Dedifferentiated amniotic fluid mesenchymal stem cell (primary cell): ENCODE data around the gene ARHGAP40.

Source experiments
- DNase-seq: peaks from one replicate; pipeline ENCODE4 v3.0.0-alpha.2; 2016; ENCODE audit errors: extremely low spot score

The ARHGAP40 gene

DNA sequence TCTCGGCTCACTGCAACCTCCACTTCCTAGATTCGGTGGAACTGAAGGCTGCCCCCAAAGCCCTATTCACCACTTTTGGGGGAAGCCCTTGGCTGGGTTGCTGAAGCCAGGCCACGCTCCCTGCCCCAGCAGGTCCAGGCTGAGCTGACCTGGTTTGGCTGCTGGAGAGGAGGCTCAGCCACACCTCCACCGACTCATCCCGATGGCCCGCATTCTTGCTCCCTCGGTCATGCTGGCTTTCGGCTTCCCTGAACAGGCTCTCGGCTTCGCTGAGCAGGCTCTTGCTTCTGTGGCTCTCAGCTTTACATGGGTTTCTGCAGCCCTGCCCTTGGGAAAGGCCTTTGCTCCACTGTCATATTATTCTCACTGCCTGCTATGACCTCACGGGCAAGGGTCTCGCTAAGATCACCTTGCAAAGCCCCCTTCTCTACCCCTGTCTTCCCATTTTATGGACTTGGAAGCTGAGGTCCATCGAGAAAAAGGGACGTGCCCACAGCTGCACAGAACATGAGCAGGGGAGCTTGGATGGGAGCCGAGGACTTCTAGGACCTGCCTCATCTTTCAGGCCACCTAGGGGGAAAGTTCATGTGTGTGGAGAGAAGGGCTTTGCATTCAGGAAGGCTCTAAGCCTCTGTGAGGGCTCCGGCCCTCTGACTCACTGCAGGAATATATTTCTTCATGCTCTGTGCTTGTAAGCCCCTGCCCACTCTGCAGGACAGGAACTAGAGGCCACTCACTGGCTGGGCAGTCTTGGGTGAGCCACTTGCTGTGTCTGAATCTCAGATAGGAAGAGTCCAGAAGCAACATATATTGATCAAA is 15.6 kb downstream of the ARHGAP40 start:
- no peak for DNase-seq

DNA sequence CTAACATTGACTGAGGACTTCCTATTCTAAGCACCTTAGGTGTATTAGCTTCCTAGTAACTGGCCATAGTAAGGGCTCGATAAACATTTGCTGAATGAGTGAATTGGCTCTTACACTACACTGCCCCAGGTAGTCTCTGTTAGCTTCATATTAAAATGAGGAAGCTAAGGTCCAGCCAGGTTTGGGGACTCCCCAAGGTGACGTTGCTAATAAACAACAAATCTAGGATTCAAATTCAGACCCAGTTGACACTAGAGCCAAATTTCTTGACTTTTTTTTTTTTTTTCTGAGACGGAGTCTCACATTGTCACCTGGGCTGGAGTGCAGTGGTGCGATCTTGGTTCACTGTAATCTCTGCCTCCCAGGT is 16.2 kb downstream of the ARHGAP40 start:
- DNase-seq, result no peak

DNA sequence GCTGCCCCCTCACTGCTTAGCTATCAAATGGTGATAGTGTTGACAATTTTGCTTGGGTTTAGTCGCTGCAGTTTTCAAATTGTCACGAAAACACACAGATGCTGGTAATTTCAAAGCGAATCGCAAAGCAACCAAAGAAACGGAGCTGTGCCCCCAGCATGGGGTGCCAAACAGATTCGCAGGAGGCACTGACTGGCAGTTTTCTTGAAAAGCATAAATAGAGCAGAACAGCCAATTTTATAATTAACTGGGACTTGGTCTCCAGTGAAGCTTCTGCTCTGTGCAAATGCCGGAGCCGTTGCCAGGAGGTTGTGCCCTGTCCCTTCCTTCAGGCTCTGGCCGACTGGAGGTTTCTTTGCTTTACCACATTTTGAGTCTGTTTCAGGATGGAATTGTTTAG is 18.8 kb downstream of the ARHGAP40 start:
- no peak for DNase-seq

DNA sequence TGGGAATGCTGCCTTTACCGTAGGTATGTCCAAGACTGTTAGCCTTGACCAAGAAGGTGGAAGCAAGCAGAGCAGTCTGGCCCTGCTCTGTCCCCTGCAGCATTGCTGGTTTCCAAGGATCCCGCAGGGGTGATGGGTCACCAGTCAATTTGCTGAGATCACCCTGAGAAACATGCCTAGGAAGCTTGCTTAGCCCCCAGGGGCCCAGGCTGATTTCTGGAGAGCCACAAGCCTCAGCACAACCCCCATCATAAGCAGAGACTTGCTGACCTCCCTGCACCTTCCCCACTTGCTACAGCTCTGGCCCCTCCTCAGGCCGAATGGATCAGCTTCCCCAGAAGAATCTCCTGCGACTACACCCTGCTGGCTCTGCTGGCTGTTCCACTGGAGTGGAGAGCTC is 21.5 kb downstream of the ARHGAP40 start:
- no peak for DNase-seq

DNA sequence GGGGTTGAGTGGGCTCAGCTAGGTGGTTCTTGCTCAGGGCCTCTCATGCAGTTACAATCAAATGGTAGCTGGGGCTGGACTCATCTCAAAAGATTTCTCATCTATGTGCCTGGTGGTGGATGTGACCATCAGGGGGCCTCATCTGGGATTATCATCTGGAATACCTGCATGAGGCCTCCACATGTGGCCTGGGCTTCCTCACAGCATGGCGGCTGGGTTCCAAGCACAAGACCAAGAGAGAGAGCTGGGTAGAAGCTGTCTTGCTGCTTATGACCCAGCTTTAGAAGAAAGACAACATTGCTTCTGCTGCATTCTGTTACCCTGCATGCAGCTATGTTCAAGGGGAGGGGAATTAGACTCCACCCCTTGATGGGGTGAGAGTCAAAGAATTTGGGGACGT is 22.5 kb downstream of the ARHGAP40 start:
- DNase-seq, result no peak

DNA sequence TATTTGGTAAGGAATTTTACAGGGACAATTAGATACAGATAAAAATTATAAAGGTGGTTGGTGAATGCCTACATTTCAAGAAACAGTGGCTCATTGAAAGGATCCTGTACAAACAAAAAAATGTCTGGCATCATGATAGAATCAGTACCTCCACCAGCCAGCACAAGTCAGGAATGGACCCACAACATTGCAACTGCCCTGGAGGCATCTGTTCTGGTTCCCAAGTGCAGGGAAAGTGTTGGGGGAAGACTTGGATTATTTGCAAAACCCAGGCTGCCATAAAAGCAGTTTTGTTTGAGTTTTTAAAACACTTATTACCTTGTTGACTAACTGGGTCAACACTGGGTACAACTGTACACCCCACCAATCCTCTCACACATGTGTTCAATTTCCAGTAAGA is 24.3 kb downstream of the ARHGAP40 start:
- no peak for DNase-seq

DNA sequence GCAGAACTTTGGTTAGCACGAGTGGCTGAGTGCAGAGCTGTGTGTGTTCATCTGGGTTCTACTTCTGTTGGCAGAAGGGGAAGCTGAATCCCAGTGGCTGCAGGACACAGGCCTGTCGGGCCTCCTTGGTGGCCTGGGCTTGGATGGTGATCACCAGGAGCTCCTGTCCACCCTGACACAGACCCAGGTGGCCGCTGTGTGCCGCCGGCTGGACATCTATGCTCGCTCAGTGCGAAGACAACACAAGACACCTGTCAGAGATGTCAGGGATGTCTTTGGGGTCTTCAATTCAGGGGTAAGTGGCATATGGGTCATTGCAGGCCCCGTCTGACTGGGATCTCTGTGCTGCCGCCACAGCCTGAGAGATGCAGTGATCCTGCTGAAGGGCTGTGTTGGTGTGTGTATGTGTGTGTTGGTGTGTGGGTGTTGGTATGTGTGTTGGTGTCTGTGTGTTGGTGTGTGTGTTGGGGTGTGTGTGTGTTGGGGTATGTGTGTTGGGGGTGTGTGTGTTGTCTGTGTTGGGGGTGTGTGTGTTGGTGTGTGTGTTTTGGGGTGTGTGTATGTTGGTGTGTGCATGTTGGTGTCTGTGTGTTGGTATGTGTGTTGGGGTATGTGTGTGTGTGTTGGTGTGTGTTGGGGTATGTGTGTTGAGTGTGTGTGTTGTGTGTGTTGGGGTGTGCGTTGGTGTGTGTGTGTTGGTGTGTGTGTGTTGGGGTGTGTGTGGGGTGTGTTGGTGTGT is 25.5 kb downstream of the ARHGAP40 start:
- no peak for DNase-seq

DNA sequence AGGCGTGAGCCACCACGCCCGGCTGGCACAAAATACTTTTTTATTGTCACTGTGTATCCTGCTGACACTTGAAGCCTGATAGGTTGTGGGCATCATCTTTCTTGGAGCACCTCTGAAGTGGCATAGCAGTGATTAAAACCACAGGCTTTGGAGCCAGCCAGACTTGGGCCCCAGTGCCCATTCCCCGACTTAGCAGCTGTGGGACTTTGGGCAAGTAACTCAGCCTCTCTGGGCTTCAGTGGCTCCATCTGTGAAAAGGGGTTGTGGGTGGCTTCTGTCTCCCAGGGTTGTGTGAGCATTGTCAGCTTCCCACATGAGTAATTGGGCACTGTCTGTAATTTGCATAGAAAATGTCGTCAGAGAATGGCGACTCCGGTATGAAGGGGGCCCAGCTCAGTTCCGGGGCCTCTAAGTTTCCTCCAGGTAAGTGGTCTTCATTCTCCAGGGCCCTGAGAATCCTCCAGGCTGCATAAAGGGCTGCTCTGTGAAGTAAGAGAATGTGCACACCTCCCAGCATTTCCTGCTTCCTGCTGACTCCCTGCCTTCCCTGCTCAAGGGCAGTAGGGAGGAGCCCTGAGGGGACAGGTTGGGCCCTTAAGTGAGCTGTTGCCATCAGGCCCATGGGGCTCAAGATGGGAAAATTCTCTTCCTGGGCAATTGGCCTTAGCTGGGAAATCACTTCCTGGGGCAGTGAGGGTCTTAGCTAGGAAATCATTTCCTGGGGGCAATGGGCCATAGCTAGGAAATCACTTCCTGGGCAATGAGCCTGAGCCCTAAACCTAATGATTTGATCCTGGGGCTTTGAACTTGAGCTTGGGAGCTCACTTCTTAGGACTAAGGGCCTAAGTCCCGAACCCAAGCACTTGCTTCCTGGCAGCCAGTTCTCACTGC is 27.2 kb downstream of the ARHGAP40 start:
- no peak for DNase-seq

DNA sequence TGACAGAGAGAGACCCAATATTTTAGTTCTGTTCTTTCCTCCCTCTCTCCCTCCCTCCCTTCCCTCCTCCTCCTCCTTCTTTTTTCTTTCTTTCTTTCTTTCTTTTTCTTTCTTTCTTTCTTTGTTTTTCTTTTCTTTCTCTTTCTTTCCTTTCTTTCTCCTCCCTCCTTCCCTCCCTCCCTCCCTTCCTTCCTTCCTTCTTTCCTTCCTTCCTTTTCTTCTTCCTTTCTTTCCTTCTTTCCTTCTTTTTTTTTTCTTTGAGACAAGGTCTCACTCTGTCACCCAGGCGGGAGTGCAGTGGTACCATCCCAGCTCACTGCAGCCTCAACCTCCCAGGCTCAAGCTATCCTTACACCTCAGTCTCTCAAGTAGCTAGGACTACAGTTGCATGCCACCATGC is 28.4 kb downstream of the ARHGAP40 start:
- no peak for DNase-seq

DNA sequence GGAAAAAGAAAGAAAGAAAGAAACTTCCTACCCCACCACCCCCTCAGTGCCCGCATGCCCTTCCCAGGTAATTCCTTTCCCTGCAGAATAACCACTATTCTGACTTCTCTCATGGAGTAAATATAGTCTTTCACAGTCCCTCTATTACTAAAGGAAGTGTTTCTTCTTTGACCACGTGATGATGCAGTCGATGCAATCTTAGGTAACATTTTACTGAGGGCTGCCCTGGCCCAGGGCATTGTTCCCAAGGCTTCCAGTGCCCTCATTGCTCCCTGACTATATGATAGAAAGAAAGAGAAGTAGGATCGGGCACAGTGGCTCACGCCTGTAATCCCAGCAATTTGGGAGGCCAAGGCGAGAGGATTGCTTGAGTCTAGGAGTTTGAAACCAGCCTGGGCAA is 29.1 kb downstream of the ARHGAP40 start:
- DNase-seq, result no peak

DNA sequence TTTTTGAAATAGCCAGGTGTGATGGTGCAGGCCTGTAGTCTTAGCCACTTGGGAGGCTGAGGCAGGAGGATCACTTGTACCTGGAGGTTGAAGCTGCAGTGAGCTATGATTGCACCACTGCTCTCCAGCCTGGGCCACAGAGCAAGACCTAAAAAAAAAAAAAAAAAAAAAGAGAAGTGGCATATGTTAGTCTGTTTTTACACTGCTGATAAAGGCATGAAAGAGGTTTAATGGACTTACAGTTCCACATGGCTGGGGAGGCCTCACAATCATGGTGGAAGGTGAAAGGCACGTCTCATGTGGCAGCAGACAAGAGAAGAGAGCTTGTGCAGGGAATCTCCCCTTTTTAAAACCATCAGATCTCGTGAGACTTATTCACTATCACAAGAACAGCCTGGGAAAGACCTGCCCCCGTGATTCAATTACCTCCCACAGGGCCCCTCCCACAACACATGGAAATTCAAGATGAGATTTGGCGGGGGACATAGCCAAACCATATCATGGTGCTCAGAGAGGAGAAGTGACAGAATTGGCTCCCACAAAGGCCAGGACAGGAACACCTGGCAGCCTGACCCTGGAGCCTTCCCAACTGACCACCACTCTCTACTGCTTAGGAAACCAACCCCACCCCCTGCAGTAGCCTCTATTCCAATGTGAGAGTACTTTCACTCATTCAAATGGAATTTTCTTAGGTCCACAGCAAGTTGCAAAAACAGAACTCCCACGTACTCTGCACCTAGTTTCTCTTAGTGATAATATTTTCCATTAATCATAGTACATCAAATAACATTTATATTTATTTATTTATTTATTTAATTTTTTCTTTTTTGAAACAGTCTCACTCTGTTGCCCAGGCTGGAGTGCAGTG is 29.8 kb downstream of the ARHGAP40 start:
- DNase-seq, result no peak

DNA sequence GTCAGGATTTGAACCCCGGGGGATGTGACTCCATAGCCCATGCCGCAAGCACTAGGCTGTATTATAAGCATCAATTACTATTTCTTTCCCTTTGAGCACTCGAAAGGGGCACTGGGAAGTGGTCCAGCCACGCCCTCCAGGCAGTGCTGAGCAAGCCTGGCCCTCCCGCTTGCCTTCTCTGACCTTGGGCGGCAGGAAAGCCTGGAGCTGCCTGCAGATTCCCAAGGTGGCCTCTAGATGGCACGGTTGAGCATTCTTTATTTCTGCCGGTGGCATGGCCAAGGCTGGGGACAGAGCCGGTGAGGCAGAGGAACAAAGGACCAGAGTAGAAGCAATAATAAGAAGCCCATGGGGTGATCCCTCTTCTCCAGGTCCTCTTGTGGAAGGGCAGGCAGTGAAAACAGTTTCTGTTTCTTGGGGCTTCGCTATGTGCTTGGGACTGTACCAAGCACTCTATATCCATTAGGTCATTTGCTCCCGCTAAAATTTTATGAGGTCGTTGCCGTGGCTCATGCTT is 32.0 kb downstream of the ARHGAP40 start:
- DNase-seq, result no peak

DNA sequence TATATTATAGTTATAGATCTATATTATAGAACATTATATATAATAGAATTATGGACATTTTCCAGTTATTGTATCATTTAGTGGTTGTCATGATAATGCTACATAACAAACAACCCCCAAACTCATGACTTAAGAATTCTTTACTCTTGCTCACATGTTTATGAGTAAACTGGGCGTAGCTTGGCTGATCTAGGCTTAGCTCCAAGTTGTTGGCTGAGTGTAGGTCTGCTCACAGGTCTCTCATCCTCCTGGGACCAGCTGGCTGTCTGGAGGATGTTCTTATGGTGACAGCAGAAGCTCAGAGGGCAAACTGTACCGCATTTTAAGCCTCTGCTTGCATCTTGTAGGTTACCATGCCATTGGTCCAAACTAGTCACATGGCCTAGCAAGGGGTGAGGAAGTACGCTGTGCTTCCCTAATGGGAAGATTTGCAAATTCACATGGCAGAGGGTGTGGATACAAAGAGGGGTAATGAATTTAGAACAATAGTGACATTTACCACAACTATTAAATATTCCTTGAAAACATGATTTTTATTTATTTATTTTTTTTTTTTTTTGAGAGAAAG is 34.2 kb downstream of the ARHGAP40 start:
- no peak for DNase-seq

DNA sequence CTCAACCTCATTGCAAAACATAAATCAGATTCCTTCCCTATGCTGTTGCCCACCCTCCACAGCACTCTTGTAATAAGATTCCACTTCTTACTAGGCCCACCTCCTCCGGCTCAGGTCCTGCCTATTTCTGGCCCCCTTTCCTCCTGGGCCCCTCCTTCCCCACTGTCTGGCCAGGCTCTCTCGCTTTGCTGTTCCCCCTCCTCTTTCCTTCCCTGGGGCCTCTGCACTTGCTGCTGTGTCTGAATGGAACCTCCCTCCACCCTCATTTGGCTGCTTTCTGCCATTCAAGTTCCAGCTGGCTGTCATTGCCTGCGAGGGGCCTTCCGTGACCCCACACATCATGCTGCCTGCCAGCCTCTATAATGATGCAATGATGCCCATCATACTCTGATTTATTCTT is 38.9 kb downstream of the ARHGAP40 start:
- no peak for DNase-seq

DNA sequence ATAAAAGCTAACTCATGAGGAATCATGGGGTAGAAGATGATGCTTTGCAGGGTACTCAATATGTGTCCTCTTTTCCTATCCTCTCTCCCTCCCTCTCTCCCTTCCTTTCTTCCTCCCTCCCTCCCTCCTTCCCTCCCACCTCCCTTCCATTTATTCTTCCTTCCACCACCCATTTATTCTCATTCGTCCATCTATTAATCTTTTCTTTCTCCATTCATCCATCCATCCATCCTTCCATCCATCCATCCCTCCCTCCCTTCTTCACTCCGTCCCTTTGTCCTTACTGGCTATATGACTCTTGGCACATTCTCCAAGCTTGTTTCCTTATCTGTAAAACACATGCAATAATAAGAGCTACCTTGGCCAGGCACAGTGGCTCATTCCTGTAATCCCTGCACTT is 40.9 kb downstream of the ARHGAP40 start:
- no peak for DNase-seq

DNA sequence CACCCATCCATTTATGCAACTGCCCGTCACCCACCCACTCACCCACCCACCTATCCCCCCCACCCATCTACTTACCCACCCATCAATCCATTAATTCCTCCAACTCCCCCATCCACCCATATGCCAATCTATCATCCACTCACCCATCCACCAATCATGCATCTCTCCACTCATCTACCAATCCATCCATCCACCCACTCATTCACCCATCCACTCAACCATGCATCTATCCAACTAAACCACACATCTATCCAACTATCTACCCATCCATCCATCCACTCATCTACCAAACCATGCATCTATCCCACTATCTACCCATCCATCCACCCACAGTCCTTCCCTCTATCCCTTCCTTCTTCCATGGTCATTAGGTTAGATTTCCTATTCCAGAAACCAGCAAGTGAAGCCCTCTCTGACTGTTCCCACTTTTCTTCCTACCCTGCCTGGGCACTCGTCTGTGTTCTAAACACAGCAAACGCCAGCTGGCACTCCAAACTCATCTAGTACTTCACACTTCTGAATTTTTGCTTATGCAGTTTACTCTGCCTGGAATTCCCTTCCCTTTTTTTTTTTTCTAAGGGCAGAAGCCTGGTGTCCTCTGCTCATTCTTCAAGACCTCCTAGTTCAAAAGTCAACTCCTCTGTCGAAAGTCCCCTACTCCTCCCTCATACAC is 43.1 kb downstream of the ARHGAP40 start:
- no peak for DNase-seq

DNA sequence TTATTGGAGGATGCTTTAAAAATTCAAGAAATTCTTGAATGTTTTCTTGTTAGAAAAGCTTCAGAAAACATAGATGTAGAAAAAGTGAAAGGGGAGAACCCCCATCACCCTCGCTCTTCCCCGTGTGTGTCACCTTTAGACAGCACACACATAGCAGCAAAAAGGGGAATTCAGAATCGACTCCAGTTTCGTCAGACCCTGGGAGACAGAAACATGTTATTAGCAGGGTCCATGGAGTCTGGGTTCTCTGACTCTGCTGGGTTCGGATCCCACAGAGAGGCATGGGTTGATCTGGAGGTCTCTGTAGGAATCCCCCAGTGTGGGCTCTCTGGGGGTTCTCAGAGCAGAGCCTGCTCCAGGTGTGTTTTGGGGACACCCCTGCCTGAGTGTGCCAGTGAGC is 43.7 kb downstream of the ARHGAP40 start:
- DNase-seq, result no peak

DNA sequence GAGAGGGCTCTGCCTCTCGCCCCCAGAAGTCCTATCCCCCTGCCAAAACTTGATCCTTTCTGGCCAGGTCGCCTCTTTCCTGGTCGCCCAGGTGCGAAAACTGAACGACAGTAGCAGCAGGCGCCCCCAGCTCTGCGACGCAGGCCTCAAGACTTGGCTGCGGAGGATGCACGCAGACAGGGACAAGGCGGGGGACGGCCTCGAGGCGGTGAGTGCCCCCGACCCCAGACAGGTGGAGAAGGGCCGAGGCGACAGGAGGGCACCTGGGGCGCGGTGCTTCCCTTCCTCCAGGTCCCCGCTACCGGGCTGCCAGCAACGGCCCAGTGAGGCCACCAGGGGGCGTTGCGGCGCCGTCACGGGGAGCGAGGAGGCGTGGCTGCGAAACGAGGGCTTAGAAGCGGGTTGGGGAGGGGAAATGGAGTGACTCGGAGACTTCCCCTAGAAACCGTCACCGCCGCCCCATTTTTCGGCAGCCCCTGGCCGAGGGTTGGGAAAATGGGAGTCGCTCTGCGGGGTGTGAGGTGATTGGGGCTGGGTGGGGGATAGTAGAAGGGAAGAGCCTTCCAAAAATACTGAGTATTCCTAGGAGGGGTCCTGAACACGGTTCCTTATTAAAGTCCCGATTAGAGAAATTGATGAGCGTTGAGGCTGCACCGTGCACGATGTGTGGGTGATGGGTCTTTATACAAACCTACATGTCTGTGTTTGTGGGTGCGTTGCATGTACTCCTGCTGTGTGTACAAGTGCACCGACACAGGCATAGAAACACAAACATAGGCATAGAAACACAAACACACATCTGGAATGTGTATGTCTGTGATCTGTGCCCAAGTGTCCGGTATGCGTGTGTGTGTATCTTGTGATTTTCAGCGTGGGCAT is 44.6 kb downstream of the ARHGAP40 start:
- DNase-seq, result no peak

DNA sequence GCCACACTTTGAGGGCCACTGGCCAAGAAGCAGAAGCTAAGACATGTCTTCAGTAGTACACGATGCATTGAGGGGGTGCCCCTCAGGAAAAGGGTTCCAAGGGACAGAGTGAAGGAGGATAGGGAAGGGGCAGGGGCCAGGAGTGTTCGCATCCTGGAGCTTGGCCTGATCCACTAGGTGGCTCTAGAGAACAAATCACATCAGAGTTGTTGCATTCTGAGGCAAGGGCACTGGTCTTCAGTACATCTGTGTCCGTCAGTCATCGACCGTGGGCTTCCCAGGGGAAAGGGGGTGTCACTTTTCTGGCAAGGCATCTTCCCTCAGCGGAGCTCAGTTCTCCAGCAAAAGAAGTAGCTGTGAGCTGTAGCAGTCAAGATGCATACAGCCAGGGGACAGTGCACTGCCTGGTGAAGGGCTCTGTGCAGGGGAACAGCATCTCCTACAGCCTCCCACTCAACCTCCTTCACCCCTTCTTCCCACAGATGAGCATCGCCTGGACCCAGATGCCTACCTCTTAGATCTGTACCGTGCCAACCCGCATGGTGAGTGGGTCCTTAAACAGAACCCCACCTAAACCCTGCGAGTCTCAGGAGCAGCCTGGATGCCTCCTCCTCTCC is 47.8 kb downstream of the ARHGAP40 start:
- no peak for DNase-seq
